Measurements from ENCODE around the gene HRH1. TPM values are rescaled to one million over a fixed set of nuclear protein-coding genes. Genes with fewer than 3 reads are reported as not detected.
"Not testable (repeated sequence)": the region's sequence is repeated elsewhere in the genome, so short reads cannot be mapped to it uniquely, and the experiment has no call there.

Gene HRH1
- total RNA-seq, 1 experiment from 2014 or later: 22.6 TPM

DNA sequence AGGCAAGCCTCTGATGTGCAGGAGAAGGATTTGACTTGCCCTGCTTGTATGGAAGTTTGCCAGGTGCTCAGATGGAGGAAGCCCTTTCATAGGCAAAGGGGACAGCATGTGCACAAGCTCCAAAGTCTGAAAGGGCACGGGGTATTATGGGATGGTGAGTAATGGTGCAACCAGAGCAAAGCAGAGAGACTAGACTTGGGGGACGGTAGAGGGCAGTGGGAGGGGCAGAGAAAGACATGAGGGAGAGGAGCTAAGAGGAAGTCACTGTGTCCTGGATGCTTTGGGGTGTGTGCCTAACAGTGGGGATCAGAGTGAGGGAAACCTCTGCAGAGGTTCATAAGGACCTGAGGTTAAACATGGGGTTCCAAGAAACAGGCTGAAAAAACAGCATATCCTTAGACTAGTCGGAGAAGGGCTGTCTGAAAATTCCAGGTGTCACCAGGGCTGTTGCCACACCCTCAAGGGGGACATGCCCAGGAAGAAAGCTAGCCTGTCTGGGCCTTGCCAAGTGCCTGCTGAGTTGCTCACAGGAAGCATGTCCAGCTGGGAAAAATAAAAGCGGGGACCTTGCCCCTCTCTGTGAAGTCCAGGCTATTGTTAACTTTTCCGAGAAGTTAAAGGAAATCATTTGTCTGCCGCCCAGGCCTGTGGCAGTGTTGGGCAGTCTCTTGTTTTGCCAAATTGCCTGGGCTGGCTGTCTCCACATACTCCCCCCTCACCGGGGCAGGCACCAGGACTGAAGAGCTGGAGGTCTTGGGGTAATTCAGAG lies 47.1 kb downstream of the HRH1 start:
- peak; percentile 93 for DNase-seq (ENCODE audit: low read depth)

GRCh38 chr3:11203961-11204360 lies 49.7 kb downstream of the HRH1 start:
- DNase-seq (ENCODE audit: low read depth): no peak

DNA sequence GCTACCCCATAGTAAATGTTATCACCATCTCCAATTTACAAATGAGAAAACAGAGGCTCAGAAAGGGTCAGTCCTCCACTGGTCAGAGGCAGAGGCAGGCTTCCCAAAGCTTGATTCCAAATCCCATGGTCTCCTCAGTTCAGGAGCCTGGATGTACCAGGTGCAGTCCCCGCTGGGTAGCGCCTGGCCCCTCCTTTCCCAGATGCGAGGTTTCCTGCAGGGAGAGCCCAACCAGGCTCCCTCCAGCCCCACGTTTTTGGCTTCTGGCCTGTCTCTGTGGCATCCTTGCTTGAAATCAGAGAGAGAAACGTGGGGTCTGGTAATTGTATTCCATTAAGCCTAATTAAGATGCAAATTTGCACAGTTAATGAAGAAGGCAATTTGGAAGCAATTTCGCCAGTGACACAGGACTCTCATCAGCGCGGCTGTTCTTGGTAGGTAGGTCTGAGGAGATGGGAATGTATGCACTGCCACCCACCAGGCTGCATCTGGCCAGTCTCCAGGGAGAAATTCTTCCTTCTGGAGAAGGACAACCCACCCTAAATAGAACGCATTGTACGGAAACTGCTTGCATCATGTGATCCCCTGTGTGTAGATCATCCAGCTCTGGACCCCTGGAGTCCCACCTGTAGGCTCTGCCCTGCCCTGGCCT lies 50.5 kb downstream of the HRH1 start:
- DNase-seq (ENCODE audit: low read depth): no peak

DNA sequence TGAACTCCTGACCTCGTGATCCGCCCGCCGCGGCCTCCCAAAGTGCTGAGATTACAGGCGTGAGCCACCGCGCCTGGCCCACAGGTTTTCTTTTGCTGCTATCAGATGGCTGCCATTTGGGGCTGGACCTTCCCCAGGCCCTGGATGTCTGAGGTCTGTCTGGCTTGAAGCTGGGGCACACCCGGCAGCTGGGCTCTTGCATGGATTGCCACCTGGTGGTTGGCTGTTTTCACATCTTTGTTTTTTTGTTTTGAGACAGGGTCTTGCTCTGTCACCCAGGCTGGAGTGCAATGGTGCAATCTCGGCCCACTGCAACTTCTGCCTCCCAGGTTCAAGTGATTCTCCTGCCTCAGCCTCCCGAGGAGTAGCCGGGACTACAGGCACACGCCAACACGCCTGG lies 51.6 kb downstream of the HRH1 start:
- DNase-seq (ENCODE audit: low read depth): peak; percentile 58

DNA sequence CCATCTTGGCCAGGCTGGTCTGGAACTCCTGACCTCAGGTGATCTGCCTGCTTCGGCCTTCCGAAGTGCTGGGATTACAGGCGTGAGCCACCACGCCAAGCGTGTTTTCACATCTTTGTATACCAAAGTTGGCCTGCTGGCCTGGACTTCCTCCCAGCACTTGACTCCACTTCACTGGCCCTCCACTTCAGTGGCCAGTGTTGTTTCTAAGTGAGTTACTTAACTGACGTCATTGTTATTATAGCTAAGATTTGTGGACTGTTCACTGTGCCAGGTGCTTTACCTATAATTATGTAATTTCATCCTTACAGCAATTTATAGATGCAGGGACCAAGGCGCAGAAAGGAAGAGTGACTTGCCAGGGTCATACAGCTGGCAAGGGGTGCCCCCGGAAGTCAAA lies 52.0 kb downstream of the HRH1 start:
- no peak for DNase-seq (ENCODE audit: low read depth)

DNA sequence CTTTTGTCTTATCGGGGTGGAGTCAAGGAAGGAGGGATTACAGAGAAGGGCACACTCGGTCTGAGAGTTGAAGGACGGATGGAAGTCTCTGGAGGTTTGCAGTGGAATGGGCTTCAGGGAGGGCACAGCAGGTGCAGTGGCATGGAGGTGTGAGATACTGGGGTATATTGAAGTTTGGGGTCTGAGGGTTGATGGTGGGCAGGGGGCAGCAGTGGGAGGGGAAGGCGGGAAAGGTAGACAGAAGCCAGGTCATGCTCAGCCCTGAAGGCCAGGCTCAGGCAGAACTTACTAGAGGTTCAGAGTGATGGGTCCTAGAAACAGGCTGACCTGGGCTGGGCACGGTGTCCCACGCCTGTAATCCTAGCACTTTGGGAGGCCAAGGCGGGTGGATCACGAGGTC lies 52.7 kb downstream of the HRH1 start:
- no peak for DNase-seq (ENCODE audit: low read depth)

DNA sequence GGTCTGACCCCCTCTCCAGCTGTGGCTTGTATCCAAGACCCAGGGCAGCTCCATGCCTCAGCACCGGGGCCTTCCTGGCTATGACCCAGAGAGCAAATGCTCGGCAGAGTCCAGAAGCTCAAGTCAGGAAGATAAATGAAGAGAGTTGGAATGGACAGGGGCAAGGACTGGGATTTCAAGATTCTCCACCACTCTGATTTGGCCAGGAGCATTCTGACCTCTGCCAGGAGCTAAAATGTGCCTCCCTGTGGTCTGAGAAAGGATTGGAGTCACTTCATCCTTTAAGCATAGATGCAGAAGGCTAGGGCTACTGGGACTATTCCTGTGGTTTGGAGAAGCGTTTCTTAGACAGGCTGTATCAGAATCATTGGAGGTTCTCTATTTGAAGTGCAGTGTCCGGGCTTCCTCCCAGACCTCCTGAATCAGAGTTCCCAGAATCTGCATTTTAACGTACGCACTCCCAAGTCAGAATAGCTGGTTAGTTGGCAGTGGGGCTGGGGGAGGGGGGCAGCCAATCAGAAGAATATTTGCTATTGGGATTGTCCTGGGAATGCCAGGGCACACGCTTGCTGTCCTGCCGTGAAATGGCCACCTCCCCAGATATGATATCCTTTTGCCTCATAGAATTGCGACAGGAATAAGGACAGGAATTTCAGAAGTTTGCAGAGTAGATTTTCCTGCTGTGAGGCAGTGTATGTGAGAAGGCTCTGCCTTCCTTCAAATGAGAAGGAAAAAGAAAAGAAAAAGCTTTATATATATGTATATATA lies 57.4 kb downstream of the HRH1 start:
- DNase-seq (ENCODE audit: low read depth): peak; percentile 86

DNA sequence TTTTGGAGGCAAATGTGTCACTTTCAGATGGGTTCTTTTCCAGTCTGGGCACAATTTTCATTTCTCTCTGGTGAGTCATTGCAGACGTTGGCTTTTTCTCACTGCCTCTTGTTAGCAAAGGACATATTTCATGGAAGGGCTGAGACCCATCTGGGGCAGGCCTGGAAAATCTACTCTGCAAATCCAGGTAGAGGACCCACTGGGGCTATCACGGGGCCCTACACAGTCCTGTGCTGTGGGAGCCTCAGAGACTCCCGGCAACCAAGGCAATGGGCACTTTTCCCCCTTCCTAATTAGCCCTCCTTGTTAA lies 58.0 kb downstream of the HRH1 start:
- DNase-seq (ENCODE audit: low read depth): peak; percentile 86

DNA sequence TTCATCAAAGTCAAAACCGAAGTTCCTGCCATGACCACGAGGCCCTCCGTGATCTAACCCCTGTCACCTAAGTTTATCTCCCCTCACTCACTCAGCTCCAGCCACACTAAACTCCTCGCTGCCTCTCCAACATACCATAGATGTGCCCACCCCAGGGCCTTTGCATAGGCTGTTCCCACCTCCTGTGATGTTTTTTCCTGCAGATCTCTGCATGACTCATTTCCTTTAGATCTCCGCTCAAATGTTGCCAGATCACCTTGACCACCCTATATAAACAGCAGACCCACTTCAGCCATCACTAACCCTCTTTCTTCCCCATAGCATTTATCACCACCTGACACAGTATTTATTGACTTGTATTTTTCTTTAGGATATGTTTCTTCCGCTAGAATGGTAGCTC lies 58.5 kb downstream of the HRH1 start:
- DNase-seq (ENCODE audit: low read depth): peak; percentile 69

GRCh38 chr3:11213810-11214450 lies 59.6 kb downstream of the HRH1 start:
- DNase-seq (ENCODE audit: low read depth): no peak

- no peak for DNase-seq (ENCODE audit: low read depth)
Measured at GRCh38 chr3:11214451-11214978, 60.2 kb downstream of the HRH1 start.

GRCh38 chr3:11217370-11217769 lies 63.1 kb downstream of the HRH1 start:
- not testable (repeated sequence) for DNase-seq (ENCODE audit: low read depth)

DNA sequence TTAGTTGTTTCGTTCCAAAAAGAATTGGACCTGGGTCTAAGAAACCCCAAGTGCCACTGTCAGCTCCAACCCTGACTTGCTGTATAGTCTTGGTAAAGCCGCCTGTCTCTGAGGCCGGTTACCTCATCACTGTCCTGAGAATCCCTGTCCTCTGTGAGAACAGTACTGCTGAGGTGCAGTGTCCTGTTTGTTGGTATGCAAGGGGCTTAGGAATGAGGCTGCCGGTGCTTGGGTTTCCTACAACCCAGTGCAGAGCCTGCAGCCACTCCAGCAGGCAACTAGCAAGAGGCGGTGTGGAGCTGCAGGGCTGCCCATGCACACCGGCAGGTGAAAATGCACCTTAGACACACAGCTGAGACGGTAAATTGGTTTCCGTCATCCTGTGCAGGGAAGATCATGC lies 65.9 kb downstream of the HRH1 start:
- no peak for DNase-seq (ENCODE audit: low read depth)

GRCh38 chr3:11221818-11222415 lies 67.6 kb downstream of the HRH1 start:
- no peak for DNase-seq (ENCODE audit: low read depth)

GRCh38 chr3:11224010-11224409 lies 69.7 kb downstream of the HRH1 start:
- DNase-seq (ENCODE audit: low read depth): no peak

GRCh38 chr3:11224870-11225229 lies 70.6 kb downstream of the HRH1 start:
- no peak for DNase-seq (ENCODE audit: low read depth)

GRCh38 chr3:11226042-11226370 lies 71.7 kb downstream of the HRH1 start:
- DNase-seq (ENCODE audit: low read depth): no peak

DNA sequence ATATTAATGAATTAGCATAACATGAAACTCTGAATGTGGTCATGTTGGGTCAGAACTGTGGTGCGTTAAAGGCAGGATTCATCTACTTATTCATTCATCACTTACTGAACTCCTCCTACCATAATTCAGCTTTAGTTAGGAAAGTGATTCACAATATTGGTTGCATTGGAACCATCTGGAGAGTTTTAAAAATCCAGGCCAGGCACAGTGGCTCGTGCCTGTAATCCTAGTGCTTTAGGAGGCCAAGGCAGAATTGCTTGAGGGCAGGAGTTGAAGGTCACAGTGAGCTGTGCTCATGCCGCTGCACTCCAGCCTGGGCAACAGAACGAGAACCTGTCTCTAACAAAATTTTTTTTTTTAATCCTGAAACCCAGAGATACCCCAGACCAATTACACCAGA lies 73.7 kb downstream of the HRH1 start:
- DNase-seq (ENCODE audit: low read depth): no peak

DNA sequence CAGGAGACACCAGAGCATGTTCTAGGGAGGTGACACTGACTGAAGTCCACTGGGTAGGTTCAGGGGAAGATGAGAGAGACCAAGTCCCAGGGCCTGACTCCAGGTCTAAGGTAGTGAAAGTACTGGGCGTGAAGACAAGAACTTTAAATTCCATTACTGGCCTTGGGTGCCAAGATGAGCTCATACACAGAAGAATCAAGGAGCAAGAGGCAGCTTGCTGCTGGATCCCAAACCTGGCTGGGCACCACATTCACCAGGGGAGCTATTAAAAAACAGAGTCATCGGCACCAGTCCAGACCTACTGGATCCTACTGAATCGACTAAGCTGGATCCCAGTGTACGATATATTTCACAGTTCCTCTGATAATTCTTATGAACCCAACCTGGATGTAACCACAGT lies 75.8 kb downstream of the HRH1 start:
- no peak for DNase-seq (ENCODE audit: low read depth)

- no peak for DNase-seq (ENCODE audit: low read depth)
Measured at GRCh38 chr3:11230832-11231231, 76.5 kb downstream of the HRH1 start.

DNA sequence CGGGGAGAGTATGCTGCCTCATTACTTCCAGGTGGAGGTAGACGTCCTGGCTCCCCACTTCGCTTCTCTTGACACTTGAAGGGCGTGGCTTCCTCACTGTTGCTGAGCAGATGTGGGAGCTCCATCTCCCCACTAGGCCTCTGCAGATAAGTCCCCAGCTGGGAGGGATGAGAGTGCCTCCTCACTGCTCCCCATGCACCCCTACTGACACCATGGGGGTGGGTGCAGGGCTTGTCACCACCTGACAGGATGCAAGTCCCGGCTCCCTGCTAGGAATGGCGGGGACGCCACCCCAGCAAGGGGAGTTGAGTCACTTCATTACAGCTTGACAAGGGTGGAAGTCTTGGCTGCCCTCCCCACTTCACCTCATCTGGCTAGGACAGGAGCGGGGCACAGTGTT lies 81.1 kb downstream of the HRH1 start:
- DNase-seq (ENCODE audit: low read depth): no peak

All from RPMI7951 (cell line).